ENCODE measurements around the gene NCAM2.

GRCh38 chr21:21383126-21383525, 384.9 kb downstream of the NCAM2 start:
- TF ChIP-seq MAX (IDR thresholded peaks at IDR 0.05; ENCODE audit: insufficient read depth, insufficient read length) (no peak), CTCF (IDR thresholded peaks at IDR 0.05; ENCODE audit: extremely low read depth in 1 of 2, insufficient read depth in 1 of 2, low read depth in 1 of 2, low read length in 2 of 2) (no peak), GATA2 (IDR thresholded peaks at IDR 0.05; ENCODE audit: insufficient read depth, insufficient read length, low read depth, low read length) (no peak), EZH2 (IDR thresholded peaks at IDR 0.05; ENCODE audit: borderline replicate concordance, low read depth, low read length, severe bottlenecking) (no peak)
